Prostate gland (tissue), 2 donors: Measurements from ENCODE around the gene SPATA45. TPM values are rescaled to one million over a fixed set of nuclear protein-coding genes. Genes with fewer than 3 reads are reported as not detected.
A peak's percentile ranks its signal among the peaks of the same experiment; 100 is the strongest.

Experiments
- DNase-seq: peaks from one replicate; pipeline ENCODE4 v3.0.0-alpha.2; 2019; ENCODE audit warnings: low spot score
- H3K27ac ChIP-seq, 2 donors: fragments of 200-600 bp; sonication (generic); 2 replicates each; pipeline ENCODE4 v1.5.1; 2017 to 2019
- H3K27me3 ChIP-seq: fragments of 200-600 bp; sonication (generic); replicated peaks from 2 replicates; pipeline ENCODE4 v1.5.1; 2019; ENCODE audit not compliant: insufficient read depth
- H3K36me3 ChIP-seq, 2 donors: fragments of 200-600 bp; sonication (generic); 1 replicate in 1 of 2; 2 replicates in 1 of 2; pipeline versions ENCODE4 v1.5.1 to v1.8.1; 2017 to 2019
- H3K4me1 ChIP-seq: fragments of 200-600 bp; sonication (generic); replicated peaks from 2 replicates; pipeline ENCODE4 v1.5.1; 2019
- H3K4me3 ChIP-seq, 2 donors: fragments of 200-600 bp; sonication (generic); 2 replicates each; pipeline ENCODE4 v1.5.1; 2017 to 2019
- H3K9me3 ChIP-seq: fragments of 200-600 bp; sonication (generic); 2 replicates; pipeline ENCODE4 v1.5.1; 2017
- POLR2A ChIP-seq: fragments of 450-650 bp; IDR thresholded peaks from one replicate; pipeline ENCODE4 v1.6.1; 2016; ENCODE audit warnings: antibody characterized with exemption, mild to moderate bottlenecking
- POLR2AphosphoS5 ChIP-seq: sonication (generic); formaldehyde crosslinking; IDR thresholded peaks from one replicate; pipeline ENCODE4 v1.6.1; 2017; ENCODE audit warnings: antibody characterized with exemption
- whole genome bisulfite sequencing: methylation state at CpG from one replicate; pipeline ENCODE4 v1.1.5; 2018; 5-methylcytosine and 5-hydroxymethylcytosine counted together
- intact Hi-C: fragments of 100-400 bp; cut with DNase I; formaldehyde crosslinking; loops from one replicate; pipeline ENCODE4 v1.14.2; 2022
- total RNA-seq, 2 donors: library from RNA; depleted of rRNA; stranded (reverse); fragments of >200 nt; gene quantifications; one replicate each; pipeline ENCODE4 v1.1.0, GENCODE V29; 2016
- TF ChIP-seq, protein P1 (sequence below), 4 experiments: fragments of 200-600 bp in 2 of 4; fragments of 450-650 bp in 2 of 4; sonication (generic) in 2 of 4; IDR thresholded peaks; 1 replicate in 3 of 4; 2 replicates in 1 of 4; pipeline ENCODE4 v1.5.1; 2016 to 2019; ENCODE audit warnings: antibody characterized with exemption in 4 of 4, mild to moderate bottlenecking in 2 of 4, moderate library complexity in 2 of 4

SPATA45 gene
- total RNA-seq, 2 donors from 2014 or later = not detected

- WGBS = 86% methylated on average over 2 of the region's 2 CpGs
- H3K9me3 ChIP-seq = no peaks in the 10 kb centered on the region
- DNase-seq = no peak
- H3K27me3 ChIP-seq = no peaks in the 10 kb centered on the region
- intact Hi-C loops = no loop called here
- no peak overlapping the region for H3K4me3 ChIP-seq
- H3K27ac ChIP-seq = no peak overlapping the region
- no peaks in the 10 kb centered on the region for H3K4me1 ChIP-seq
- no peaks in the 10 kb centered on the region for H3K36me3 ChIP-seq
- TF ChIP-seq, protein P1, sequence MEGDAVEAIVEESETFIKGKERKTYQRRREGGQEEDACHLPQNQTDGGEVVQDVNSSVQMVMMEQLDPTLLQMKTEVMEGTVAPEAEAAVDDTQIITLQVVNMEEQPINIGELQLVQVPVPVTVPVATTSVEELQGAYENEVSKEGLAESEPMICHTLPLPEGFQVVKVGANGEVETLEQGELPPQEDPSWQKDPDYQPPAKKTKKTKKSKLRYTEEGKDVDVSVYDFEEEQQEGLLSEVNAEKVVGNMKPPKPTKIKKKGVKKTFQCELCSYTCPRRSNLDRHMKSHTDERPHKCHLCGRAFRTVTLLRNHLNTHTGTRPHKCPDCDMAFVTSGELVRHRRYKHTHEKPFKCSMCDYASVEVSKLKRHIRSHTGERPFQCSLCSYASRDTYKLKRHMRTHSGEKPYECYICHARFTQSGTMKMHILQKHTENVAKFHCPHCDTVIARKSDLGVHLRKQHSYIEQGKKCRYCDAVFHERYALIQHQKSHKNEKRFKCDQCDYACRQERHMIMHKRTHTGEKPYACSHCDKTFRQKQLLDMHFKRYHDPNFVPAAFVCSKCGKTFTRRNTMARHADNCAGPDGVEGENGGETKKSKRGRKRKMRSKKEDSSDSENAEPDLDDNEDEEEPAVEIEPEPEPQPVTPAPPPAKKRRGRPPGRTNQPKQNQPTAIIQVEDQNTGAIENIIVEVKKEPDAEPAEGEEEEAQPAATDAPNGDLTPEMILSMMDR (IDR thresholded peaks at IDR 0.05) = no peak
- TF ChIP-seq POLR2A (no peak), POLR2AphosphoS5 (no peak)
Measured at GRCh38 chr1:212820969-212821368, 26.5 kb downstream of the SPATA45 start.

GRCh38 chr1:212819726-212820125 lies 27.7 kb downstream of the SPATA45 start:
- no peaks in the 10 kb centered on the region for H3K27me3 ChIP-seq
- intact Hi-C loops = loop anchor here (5.0 kb wide), 1 partner anchor 178 kb away; no protein-coding TSS in a partner anchor

DNA sequence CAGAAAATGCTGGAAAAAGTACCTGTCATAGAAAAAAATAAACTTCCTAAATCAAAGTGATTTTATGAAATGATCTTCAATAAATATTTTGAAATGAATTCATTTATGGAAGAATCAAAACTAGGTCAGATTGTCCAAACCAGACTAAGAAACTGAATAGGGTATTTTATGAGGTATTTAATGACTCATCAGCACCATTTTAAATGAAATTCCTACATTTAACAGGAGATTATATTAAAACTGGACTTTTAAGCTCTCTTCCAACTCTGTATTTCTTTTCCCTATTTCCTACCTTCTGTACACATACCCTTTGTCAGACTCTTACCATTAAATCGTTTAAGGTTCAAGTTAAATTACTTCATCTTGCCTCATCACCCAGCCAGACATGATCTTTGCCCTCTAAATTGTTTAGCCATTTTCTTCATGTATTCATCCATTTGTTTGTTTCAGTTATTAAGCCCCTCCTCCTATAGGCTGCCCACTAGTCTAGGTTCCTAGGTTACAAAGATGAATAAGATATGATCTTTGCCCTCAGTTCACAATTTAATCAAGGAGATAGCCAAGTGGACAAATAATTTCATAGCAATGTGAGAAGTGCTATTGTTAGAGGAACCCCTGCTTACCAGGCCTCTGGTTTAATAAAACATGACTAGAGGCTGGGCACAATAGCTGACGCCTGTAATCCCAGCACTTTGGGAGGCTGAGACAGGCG lies 30.7 kb downstream of the SPATA45 start:
- no peaks in the 10 kb centered on the region for H3K27me3 ChIP-seq
- H3K27ac ChIP-seq = no peak overlapping the region
- H3K9me3 ChIP-seq = no peaks in the 10 kb centered on the region
- no peak overlapping the region for H3K4me3 ChIP-seq
- TF ChIP-seq POLR2AphosphoS5 (no peak), POLR2A (no peak)
- TF ChIP-seq, protein P1 (IDR thresholded peaks at IDR 0.05) = no peak
- no peaks in the 10 kb centered on the region for H3K4me1 ChIP-seq
- no peaks in the 10 kb centered on the region for H3K36me3 ChIP-seq
- WGBS = 63% methylated on average over 3 of the region's 3 CpGs
- intact Hi-C loops = loop anchor here (5.0 kb wide), 1 partner anchor 181 kb away; no protein-coding TSS in a partner anchor
- DNase-seq = no peak

More at GRCh38 chr1:212819726-212820125, 27.7 kb downstream of the SPATA45 start:
- DNase-seq = no peak
- H3K4me3 ChIP-seq = no peak overlapping the region
- H3K36me3 ChIP-seq = no peaks in the 10 kb centered on the region
- no peaks in the 10 kb centered on the region for H3K4me1 ChIP-seq
- no peak overlapping the region for H3K27ac ChIP-seq
- TF ChIP-seq, protein P1 (IDR thresholded peaks at IDR 0.05) = no peak
- WGBS = 24% methylated on average over 5 of the region's 5 CpGs
- H3K9me3 ChIP-seq = no peaks in the 10 kb centered on the region

GRCh38 chr1:212814537-212815334 lies 32.7 kb downstream of the SPATA45 start:
- no peak overlapping the region for H3K27ac ChIP-seq
- H3K9me3 ChIP-seq = no peaks in the 10 kb centered on the region
- WGBS = 56% methylated on average over 5 of the region's 5 CpGs
- H3K27me3 ChIP-seq = no peaks in the 10 kb centered on the region
- H3K4me1 ChIP-seq = no peaks in the 10 kb centered on the region
- intact Hi-C loops = loop anchor here (5.0 kb wide), 1 partner anchor 183 kb away; no protein-coding TSS in a partner anchor
- no peak overlapping the region for H3K4me3 ChIP-seq
- DNase-seq = peak; percentile 13
- TF ChIP-seq, protein P1 (IDR thresholded peaks at IDR 0.05) = peak in 3 of 4 experiments; percentile 32 to 42 (median 40)
- TF ChIP-seq POLR2A = no peak
- no peaks in the 10 kb centered on the region for H3K36me3 ChIP-seq
